Measurements from ENCODE around the gene SLC7A7. TPM values are rescaled to one million over a fixed set of nuclear protein-coding genes. Genes with fewer than 3 reads are reported as not detected.
"Not testable (repeated sequence)": the region's sequence is repeated elsewhere in the genome, so short reads cannot be mapped to it uniquely, and the experiment has no call there.

Gene SLC7A7
- total and polyA plus RNA-seq, 12 donors: 1.1 to 16.1 (median 2.8) TPM

DNA sequence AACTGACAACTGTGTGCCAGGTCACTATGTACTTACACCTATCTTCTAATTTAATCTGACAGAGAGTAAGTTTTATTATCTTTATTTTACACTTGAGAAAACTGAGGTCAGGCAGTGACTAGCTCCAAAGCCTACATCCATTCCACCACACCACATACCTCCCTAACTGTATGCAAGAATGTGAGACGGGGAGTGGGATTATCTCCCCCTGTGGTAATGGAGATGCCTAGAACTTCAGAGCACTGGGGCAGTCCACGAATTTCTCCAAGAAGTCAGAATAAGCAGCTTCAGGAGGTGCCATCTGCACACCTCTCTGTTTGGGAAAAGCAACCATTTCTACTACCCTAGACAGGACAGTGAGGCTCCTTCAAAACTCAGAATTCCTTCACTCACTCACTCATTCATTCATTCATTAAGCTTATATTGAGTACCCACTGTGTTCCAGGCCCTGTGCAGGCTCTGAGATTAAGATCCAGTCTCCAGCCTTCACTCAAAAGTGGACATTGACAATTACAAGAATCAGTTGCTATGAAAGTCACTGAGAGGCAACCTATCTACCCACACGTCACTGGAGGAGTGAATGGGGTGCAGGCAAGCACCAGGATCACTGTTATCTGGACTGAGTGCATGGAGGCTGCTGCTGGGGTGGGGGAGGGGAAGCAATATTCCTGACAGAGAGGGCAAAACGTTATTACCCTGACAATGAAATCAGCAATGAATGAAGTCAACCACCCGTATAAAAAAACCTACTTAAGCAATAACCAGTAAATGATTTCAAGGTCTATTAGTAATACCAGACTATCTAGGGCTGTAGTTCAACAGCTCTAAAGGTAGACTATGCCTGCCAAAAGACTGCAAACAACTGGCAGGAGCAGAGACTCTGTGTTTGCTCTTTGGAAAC is 18.0 kb downstream of the SLC7A7 start:
- H3K4me1 ChIP-seq: peaks cover 0 to 39% (median 0%) of the 10 kb centered on the region in 9 donors
- ATAC-seq: no peak
- no peaks in the 10 kb centered on the region for H3K27me3 ChIP-seq
- intact Hi-C loops (cut with DNase I): no loop called here
- 46 to 48% methylated on average over 5 of the region's 5 CpGs for WGBS, 2 donors
- H3K9me3 ChIP-seq: no peaks in the 10 kb centered on the region
- H3K36me3 ChIP-seq: no peaks in the 10 kb centered on the region
- no peak overlapping the region for H3K4me3 ChIP-seq
- H3K27ac ChIP-seq: peak overlapping the region in 1 of 10 donors; percentile 64
- TF ChIP-seq, protein P1, sequence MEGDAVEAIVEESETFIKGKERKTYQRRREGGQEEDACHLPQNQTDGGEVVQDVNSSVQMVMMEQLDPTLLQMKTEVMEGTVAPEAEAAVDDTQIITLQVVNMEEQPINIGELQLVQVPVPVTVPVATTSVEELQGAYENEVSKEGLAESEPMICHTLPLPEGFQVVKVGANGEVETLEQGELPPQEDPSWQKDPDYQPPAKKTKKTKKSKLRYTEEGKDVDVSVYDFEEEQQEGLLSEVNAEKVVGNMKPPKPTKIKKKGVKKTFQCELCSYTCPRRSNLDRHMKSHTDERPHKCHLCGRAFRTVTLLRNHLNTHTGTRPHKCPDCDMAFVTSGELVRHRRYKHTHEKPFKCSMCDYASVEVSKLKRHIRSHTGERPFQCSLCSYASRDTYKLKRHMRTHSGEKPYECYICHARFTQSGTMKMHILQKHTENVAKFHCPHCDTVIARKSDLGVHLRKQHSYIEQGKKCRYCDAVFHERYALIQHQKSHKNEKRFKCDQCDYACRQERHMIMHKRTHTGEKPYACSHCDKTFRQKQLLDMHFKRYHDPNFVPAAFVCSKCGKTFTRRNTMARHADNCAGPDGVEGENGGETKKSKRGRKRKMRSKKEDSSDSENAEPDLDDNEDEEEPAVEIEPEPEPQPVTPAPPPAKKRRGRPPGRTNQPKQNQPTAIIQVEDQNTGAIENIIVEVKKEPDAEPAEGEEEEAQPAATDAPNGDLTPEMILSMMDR (IDR thresholded peaks at IDR 0.05): no peak
- DNase-seq: no peak

DNA sequence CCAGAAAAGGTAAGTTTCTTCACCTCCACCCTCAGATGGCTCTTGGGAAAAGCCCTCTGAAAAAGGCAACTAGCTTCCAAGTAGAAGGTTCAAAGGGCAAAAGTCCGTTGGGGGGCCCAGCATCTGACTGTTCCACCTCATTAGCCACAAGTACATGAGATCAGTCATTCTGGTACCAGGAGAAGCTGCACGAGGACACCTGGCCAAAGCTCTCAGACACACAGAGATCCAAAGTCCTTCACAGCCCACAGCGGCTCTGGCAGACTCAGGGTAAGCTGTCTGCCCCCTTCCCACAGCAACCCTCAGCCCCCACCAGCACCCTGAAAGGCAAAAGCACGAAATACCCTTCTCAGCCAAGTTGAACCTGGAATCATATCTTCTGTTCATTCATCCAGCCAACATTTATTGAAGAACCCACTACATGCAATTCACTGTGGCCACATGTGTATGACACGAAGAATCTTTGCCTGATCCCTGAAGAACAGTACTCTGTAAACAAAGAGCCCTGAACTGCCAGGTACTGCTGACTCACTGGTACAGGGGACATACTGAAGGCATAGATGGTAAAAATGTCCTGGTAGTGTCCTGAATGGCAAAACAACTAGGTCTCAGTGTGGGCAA is 19.0 kb downstream of the SLC7A7 start:
- no peak overlapping the region for H3K27ac ChIP-seq
- TF ChIP-seq, protein P1 (IDR thresholded peaks at IDR 0.05): no peak
- H3K9me3 ChIP-seq: no peaks in the 10 kb centered on the region
- ATAC-seq (no peak), DNase-seq (no peak)
- no peak overlapping the region for H3K4me3 ChIP-seq
- H3K4me1 ChIP-seq: peaks cover 0 to 38% (median 2%) of the 10 kb centered on the region in 9 donors
- no peaks in the 10 kb centered on the region for H3K36me3 ChIP-seq
- intact Hi-C loops (cut with DNase I): no loop called here
- 78 to 80% methylated on average over 5 of the region's 5 CpGs for WGBS, 2 donors
- no peaks in the 10 kb centered on the region for H3K27me3 ChIP-seq

DNA sequence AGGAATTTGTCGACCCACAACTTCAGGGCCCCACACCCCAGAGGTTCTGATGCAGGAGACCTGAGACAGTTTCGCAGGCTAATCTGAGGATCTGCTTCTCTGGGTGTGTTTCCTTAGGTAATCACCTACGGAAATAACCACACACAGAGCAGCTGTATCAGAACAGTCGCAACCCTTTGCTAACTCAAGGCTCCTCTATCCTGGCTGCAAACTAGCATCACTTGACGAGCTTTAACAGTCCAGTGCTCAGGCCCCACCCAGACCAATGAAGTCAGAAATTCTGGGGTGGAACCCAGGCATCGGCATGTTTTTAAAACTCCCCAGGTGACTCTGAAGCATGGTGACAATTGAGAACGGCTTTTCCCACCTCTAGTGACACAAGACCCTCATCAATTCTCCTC is 20.7 kb downstream of the SLC7A7 start:
- Histone ChIP-seq H3K4me1 (peaks cover 0 to 33% (median 3%) of the 10 kb centered on the region in 9 donors), H3K27ac (no peak overlapping the region), H3K9me3 (no peaks in the 10 kb centered on the region), H3K4me3 (no peak overlapping the region), H3K27me3 (no peaks in the 10 kb centered on the region), H3K36me3 (no peaks in the 10 kb centered on the region)
- WGBS, 2 donors: 82 to 84% methylated on average over 7 of the region's 7 CpGs
- intact Hi-C loops (cut with DNase I): no loop called here
- no peak for DNase-seq
- no peak for ATAC-seq
- TF ChIP-seq, protein P1 (IDR thresholded peaks at IDR 0.05): no peak

DNA sequence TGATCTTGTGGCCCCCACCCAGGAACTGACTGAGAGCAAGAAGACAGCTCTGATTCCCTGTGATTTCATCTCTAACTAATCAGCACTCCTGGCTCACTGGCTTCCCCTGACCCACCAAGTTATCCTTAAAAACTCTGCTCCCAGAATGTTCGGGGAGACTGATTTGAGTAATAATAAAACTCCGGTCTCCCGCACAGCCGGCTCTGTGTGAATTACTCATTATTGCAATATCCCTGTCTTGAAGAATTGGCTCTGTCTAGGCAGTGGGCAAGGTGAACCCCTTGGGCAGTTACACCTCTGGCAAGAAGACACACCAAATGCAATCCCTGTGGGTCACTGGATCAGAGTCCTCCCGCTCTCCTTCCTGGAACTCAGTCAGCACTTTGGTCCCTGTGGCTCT is 21.3 kb downstream of the SLC7A7 start:
- intact Hi-C loops (cut with DNase I): no loop called here
- WGBS, 2 donors: 72 to 75% methylated on average over 5 of the region's 5 CpGs
- TF ChIP-seq, protein P1 (IDR thresholded peaks at IDR 0.05): no peak

DNA sequence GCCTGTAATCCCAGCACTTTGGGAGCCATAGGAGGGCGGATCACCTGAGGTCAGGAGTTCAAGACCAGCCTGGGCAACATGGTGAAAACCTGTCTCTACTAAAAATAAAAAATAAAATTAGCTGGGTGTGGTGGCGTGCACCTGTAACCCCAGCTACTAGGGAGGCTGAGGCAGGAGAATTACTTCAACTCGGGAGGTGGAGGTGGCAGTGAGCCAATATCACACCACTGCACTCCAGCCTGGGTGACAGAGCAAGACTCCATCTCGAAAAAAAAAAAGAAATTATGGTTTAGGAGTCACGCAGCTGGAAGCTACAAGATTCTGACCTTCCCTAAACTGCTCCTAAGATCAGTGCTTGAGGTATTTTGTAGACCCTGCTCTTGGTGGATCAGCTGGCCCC is 21.7 kb downstream of the SLC7A7 start:
- 88 to 90% methylated on average over 5 of the region's 5 CpGs for WGBS, 2 donors
- intact Hi-C loops (cut with DNase I): not testable (repeated sequence)

More for the DNA sequence above, 21.3 kb downstream of the SLC7A7 start:
- no peak overlapping the region for H3K4me3 ChIP-seq
- DNase-seq (no peak), ATAC-seq (no peak)
- peaks cover 0 to 35% (median 3%) of the 10 kb centered on the region in 9 donors for H3K4me1 ChIP-seq
- H3K27me3 ChIP-seq: no peaks in the 10 kb centered on the region
- H3K9me3 ChIP-seq: no peaks in the 10 kb centered on the region
- H3K27ac ChIP-seq: no peak overlapping the region
- no peaks in the 10 kb centered on the region for H3K36me3 ChIP-seq

More for the DNA sequence above, 21.7 kb downstream of the SLC7A7 start:
- ATAC-seq, H3K36me3 ChIP-seq, DNase-seq, H3K4me3 ChIP-seq, H3K27me3 ChIP-seq, H3K9me3 ChIP-seq: not testable (repeated sequence)
- peak overlapping the region in 1 of 10 donors; percentile 18 for H3K27ac ChIP-seq
- H3K4me1 ChIP-seq: peaks cover 0 to 35% (median 3%) of the 10 kb centered on the region in 9 donors
